ENCODE measurements around the gene LIPT2. TPM values are rescaled to one million over a fixed set of nuclear protein-coding genes. Genes with fewer than 3 reads are reported as not detected.

Gene LIPT2
- total RNA-seq, 1 donor from 2014 or later: 7.1 TPM

DNA sequence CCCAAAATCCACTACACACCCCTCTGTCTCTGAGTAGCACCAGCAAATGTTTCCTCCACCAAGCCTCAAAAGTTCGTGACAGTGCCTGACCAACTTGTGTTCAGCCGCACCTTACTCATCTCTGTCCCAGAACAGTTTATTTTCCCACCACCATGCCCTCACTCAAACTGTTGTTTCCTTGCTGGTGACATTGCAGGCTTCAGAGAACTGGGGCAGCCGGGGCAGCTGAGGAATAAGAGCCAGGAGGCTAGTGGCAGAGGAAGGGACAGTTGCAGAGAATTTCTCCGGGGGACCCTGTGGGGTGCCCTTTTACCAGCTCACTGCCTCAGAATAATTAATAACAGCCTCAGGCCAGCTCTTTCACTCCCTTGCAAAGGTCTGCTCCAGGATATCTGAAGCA is 25.5 kb downstream of the LIPT2 start:
- no peak for DNase-seq (ENCODE audit: low read depth)
- no peak overlapping the region for H3K4me3 ChIP-seq (ENCODE audit: low read depth, low read length)
- no peak for TF ChIP-seq CTCF (conservative IDR thresholded peaks at IDR 0.05; ENCODE audit: low read depth, low read length)

- peak within 1 kb of the TSS; percentile 64 for H3K4me3 ChIP-seq (ENCODE audit: low read depth, low read length)
- DNase-seq (ENCODE audit: low read depth): no peak
- no peak for TF ChIP-seq CTCF (conservative IDR thresholded peaks at IDR 0.05; ENCODE audit: low read depth, low read length)
Measured at GRCh38 chr11:74466916-74467885, 26.3 kb downstream of the LIPT2 start, which contains the start of gene KCNE3. Gene KCNE3 (minus strand): TSS chr11:74467549. CDS start chr11:74457563, 9,986 bp downstream.

DNA sequence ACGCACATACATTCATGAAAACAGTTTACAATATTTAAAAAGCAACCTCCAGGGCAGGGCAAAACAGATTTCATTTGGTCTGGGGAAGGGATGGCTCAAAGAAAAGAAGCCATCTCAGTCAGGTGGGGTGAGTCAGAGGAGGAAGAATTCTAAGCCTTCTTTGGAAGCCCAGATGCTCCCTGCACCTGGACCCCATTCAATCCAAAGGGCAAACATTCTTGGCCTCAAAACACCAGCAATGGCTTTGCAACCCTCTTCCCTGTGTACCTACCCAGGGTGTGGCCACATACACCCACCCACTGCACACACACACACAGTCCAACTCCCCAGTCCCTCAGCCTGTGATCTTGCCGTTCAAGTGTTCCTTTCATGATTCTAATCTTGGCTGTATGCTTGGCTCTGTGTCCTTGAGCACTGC is 28.2 kb downstream of the LIPT2 start:
- TF ChIP-seq CTCF (conservative IDR thresholded peaks at IDR 0.05; ENCODE audit: low read depth, low read length): no peak
- no peak for DNase-seq (ENCODE audit: low read depth)
- H3K4me3 ChIP-seq (ENCODE audit: low read depth, low read length): no peak overlapping the region

GRCh38 chr11:74464746-74465145 is 28.8 kb downstream of the LIPT2 start:
- no peak overlapping the region for H3K4me3 ChIP-seq (ENCODE audit: low read depth, low read length)
- no peak for DNase-seq (ENCODE audit: low read depth)
- TF ChIP-seq CTCF (conservative IDR thresholded peaks at IDR 0.05; ENCODE audit: low read depth, low read length): no peak

DNA sequence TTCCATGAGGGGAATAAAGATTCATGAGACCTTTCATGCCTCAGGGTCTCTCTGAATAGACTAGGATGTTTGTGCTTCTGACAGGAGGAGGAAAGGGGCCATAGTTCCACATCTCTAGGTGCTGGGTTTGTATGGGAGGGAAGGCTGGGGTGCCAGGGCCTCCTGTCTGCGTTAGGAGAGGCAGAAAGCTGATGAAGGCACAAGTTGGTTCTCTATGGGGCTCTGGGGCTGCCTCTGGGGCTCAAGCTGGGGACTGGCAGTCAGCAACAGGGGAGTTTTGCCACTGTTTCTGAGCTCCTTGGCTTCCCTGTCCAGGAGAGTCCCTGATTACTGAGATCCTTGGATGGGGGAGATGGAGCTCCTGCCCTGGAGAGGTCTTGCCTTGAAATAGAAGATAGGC is 30.3 kb downstream of the LIPT2 start:
- DNase-seq (ENCODE audit: low read depth): no peak
- TF ChIP-seq CTCF (conservative IDR thresholded peaks at IDR 0.05; ENCODE audit: low read depth, low read length): no peak
- no peak overlapping the region for H3K4me3 ChIP-seq (ENCODE audit: low read depth, low read length)

DNA sequence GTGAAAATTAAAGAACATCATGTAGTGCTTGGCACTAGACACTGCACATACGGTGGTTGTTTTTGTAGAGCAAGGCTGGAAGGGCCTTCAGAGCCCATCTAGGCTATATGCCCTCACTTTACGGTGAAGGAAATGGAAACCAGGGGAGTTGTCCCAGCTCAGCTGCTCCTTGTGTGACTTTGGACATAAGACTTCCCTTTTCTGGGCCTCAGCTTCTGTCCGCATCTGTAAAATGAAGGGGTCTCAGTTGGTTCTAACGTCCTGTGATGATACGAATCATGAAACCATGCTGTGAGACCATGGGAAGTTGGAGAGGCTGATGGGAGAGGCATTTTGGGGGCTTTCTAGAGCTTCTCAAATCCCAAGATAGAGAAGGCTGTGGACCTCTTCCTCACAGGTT is 30.9 kb downstream of the LIPT2 start:
- TF ChIP-seq CTCF (conservative IDR thresholded peaks at IDR 0.05; ENCODE audit: low read depth, low read length): no peak
- no peak for DNase-seq (ENCODE audit: low read depth)

More for the DNA sequence above, 30.9 kb downstream of the LIPT2 start:
- no peak overlapping the region for H3K4me3 ChIP-seq (ENCODE audit: low read depth, low read length)

Measured in epithelial cell of proximal tubule (primary cell).